ENCODE data around the gene ADCK2.

DNA sequence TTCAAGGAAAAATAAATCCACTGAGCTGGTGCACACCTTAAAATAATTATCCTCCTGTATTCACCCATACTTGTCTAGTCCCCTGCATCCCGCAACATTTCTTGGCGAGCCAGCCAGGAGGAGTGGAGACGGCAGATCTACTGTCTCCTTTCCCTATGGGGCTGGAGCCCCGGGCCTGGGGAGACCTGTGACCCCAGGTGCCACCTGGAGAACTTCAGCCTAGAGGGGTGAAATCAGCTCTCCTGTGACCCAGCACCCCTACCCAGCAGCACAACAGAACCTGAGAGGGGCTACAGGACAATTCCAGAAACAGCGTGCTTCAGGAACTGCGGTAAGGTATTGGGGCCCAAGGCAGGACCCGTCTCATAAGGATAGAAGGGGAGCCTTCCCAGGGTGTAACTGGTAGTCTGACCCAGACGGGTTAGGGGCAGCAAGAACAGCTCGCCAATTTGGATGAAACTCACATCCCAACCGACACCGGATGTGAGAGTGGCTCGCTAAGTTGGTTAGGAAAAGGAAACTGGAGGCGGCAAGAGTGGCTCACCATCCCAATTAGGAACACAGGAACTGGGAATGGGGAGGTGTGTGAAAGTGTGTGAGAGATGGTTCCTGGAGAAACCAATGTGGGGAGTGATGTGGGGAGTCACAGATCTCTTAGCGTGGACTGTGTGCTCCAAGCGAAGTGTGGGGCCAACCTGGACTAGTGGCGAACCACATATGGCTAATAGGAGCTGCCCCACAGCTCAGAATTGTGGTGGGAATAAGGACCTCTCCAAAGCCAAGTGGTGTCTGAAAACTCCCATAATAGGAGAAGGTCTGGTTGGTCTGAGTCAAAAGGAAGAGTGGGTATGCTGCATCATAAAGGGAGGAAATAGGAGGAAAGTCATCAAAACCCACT, 17.0 kb upstream of the ADCK2 start:
- TF ChIP-seq, protein P1, sequence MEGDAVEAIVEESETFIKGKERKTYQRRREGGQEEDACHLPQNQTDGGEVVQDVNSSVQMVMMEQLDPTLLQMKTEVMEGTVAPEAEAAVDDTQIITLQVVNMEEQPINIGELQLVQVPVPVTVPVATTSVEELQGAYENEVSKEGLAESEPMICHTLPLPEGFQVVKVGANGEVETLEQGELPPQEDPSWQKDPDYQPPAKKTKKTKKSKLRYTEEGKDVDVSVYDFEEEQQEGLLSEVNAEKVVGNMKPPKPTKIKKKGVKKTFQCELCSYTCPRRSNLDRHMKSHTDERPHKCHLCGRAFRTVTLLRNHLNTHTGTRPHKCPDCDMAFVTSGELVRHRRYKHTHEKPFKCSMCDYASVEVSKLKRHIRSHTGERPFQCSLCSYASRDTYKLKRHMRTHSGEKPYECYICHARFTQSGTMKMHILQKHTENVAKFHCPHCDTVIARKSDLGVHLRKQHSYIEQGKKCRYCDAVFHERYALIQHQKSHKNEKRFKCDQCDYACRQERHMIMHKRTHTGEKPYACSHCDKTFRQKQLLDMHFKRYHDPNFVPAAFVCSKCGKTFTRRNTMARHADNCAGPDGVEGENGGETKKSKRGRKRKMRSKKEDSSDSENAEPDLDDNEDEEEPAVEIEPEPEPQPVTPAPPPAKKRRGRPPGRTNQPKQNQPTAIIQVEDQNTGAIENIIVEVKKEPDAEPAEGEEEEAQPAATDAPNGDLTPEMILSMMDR (IDR thresholded peaks at IDR 0.05; ENCODE audit: low read length) = no peak
- TF ChIP-seq EZH2 (IDR thresholded peaks at IDR 0.05; ENCODE audit: borderline replicate concordance, low read length) = no peak
